OCI-LY7 (cell line): Measurements from ENCODE around the gene GADD45B. TPM values are rescaled to one million over a fixed set of nuclear protein-coding genes. Genes with fewer than 3 reads are reported as not detected.

Experiments
- BruUV-seq: library from RNA; stranded (reverse); fragments of 400-500 nt; replicated peaks from 2 replicates; lab custom pipeline; 2021; lab: Mats Ljungman, UMichigan
- CTCF ChIA-PET: fragments of 300-600 bp; sonication (Branson Sonifier 250); formaldehyde crosslinking; loops from one replicate; lab custom pipeline; 2022; ENCODE audit warnings: antibody characterized with exemption; ENCODE audit not compliant: unreplicated experiment; lab: Charles Lee
- POLR2A ChIA-PET: fragments of 300-600 bp; sonication (Branson Sonifier 250); formaldehyde crosslinking; loops from one replicate; lab custom pipeline; 2022; ENCODE audit warnings: antibody characterized with exemption; lab: Charles Lee
- DNase-seq: peaks from one replicate; pipeline ENCODE4 v3.0.0-alpha.2; 2015; ENCODE audit warnings: low spot score
- H2AFZ ChIP-seq: fragments of 200-600 bp; sonication (generic), shearing (Covaris generic); 2 replicates; pipeline ENCODE4 v1.6.1; 2014; ENCODE audit warnings: mild to moderate bottlenecking, antibody characterized with exemption, low read length, moderate library complexity
- H3K27ac ChIP-seq: fragments of 200-600 bp; sonication (generic); 2 replicates; pipeline ENCODE4 v1.5.1; 2014; ENCODE audit warnings: mixed run types, low read depth, mild to moderate bottlenecking, moderate library complexity, low read length, inconsistent platforms; ENCODE audit not compliant: poor library complexity, severe bottlenecking
- H3K36me3 ChIP-seq: fragments of 200-600 bp; sonication (generic); 2 replicates; pipeline ENCODE4 v1.6.1; 2014; ENCODE audit warnings: mild to moderate bottlenecking, antibody characterized with exemption, low read length, moderate library complexity, mixed read lengths; ENCODE audit not compliant: insufficient read depth
- H3K4me1 ChIP-seq: fragments of 200-600 bp; sonication (generic); 2 replicates; pipeline ENCODE4 v1.5.1; 2014; ENCODE audit warnings: mild to moderate bottlenecking, low read length; ENCODE audit not compliant: insufficient read depth, poor library complexity, severe bottlenecking
- H3K4me2 ChIP-seq: fragments of 200-600 bp; sonication (generic); 2 replicates; pipeline ENCODE4 v1.6.1; 2014; ENCODE audit warnings: mild to moderate bottlenecking, low read length
- H3K4me3 ChIP-seq: fragments of 200-600 bp; sonication (generic); 2 replicates; pipeline ENCODE4 v1.5.1; 2014; ENCODE audit warnings: mild to moderate bottlenecking, low read depth, low read length; ENCODE audit not compliant: poor library complexity, severe bottlenecking
- H3K79me2 ChIP-seq: fragments of 200-600 bp; sonication (generic); 2 replicates; pipeline ENCODE4 v1.6.1; 2016; ENCODE audit warnings: low read depth, mild to moderate bottlenecking, low read length, moderate library complexity, mixed read lengths; ENCODE audit not compliant: insufficient read depth
- H3K9me2 ChIP-seq: fragments of 200-600 bp; sonication (generic); 2 replicates; pipeline ENCODE4 v1.6.1; 2016; ENCODE audit warnings: mild to moderate bottlenecking, low read length, mixed read lengths; ENCODE audit not compliant: insufficient read depth
- H3K9me3 ChIP-seq: fragments of 200-600 bp; sonication (generic); 2 replicates; pipeline ENCODE4 v1.6.1; 2014; ENCODE audit warnings: mild to moderate bottlenecking, mixed run types, low read length, mixed read lengths
- H4K20me1 ChIP-seq: fragments of 200-600 bp; sonication (generic); 2 replicates; pipeline ENCODE4 v1.6.1; 2014; ENCODE audit warnings: mild to moderate bottlenecking, antibody characterized with exemption, low read length, moderate library complexity, mixed read lengths; ENCODE audit not compliant: insufficient read depth
- CTCF ChIP-seq: fragments of 200-600 bp; sonication (generic); conservative IDR thresholded peaks from 2 replicates; pipeline ENCODE4 v1.5.1; 2014; ENCODE audit warnings: mild to moderate bottlenecking, antibody characterized with exemption, low read length, moderate library complexity, mixed read lengths
- EZH2phosphoT487 ChIP-seq: fragments of 200-600 bp; sonication (generic); IDR thresholded peaks from 2 replicates; pipeline ENCODE4 v1.6.1; 2018; ENCODE audit warnings: low read depth, borderline replicate concordance, mild to moderate bottlenecking, mixed run types, antibody characterized with exemption, low read length, moderate library complexity, mixed read lengths
- intact Hi-C: fragments of 100-400 bp; cut with micrococcal nuclease; formaldehyde crosslinking; loops from one replicate; pipeline ENCODE4 v1.10.0; 2022; ENCODE audit not compliant: unreplicated experiment
- total RNA-seq, 2 experiments: library from RNA; depleted of rRNA in 1 of 2; stranded (reverse); fragments of >200 nt in 1 of 2; shearing (Covaris generic) in 1 of 2; gene quantifications; 2 replicates each; pipeline ENCODE4 v1.2.3, GENCODE V29; 2014 to 2022

The GADD45B gene
- total RNA-seq, 2 experiments from 2014 or later, result 40.5 to 98.4 TPM

- Histone ChIP-seq H3K9me2 (no peaks in the 10 kb centered on the region), H4K20me1 (no peaks in the 10 kb centered on the region), H3K79me2 (no peaks in the 10 kb centered on the region), H3K36me3 (no peaks in the 10 kb centered on the region), H3K27ac (no peak overlapping the region), H3K4me1 (peaks cover 11% of the 10 kb centered on the region), H3K4me2 (no peak overlapping the region), H2AFZ (no peak overlapping the region), H3K4me3 (no peak overlapping the region), H3K9me3 (no peaks in the 10 kb centered on the region)
- TF ChIP-seq CTCF, result no peak
- no peak for TF ChIP-seq EZH2phosphoT487
- CTCF ChIA-PET, result no interaction called here
- intact Hi-C loops, result no loop called here
- POLR2A ChIA-PET, result no interaction called here
- no peak for DNase-seq
- BruUV-seq, result no TSS peak
Measured at GRCh38 chr19:2509096-2509495, 33.2 kb downstream of the GADD45B start.

GRCh38 chr19:2511570-2511969, 35.6 kb downstream of the GADD45B start:
- no peaks in the 10 kb centered on the region for H3K9me2 ChIP-seq
- ChIA-PET POLR2A (interaction anchor here (0.6 kb wide), 1 partner anchor 428 kb away, joined by 3 read pairs; no protein-coding TSS in a partner anchor), CTCF (no interaction called here)
- H3K4me1 ChIP-seq, result peaks cover 11% of the 10 kb centered on the region
- no peak overlapping the region for H3K4me3 ChIP-seq
- H3K4me2 ChIP-seq, result no peak overlapping the region
- no TSS peak for BruUV-seq
- no peak for DNase-seq
- H3K79me2 ChIP-seq, result no peaks in the 10 kb centered on the region
- no peaks in the 10 kb centered on the region for H3K9me3 ChIP-seq
- no peaks in the 10 kb centered on the region for H4K20me1 ChIP-seq
- TF ChIP-seq CTCF, result no peak
- no peak for TF ChIP-seq EZH2phosphoT487
- no peak overlapping the region for H3K27ac ChIP-seq
- intact Hi-C loops, result no loop called here
- H2AFZ ChIP-seq, result no peak overlapping the region
- no peaks in the 10 kb centered on the region for H3K36me3 ChIP-seq

GRCh38 chr19:2511991-2512390, 36.1 kb downstream of the GADD45B start:
- POLR2A ChIA-PET, result interaction anchor here (0.6 kb wide), 1 partner anchor 428 kb away, joined by 3 read pairs; no protein-coding TSS in a partner anchor
- BruUV-seq, result no TSS peak
- no peaks in the 10 kb centered on the region for H3K9me3 ChIP-seq
- intact Hi-C loops, result no loop called here
- no peaks in the 10 kb centered on the region for H3K36me3 ChIP-seq
- H3K9me2 ChIP-seq, result no peaks in the 10 kb centered on the region
- H2AFZ ChIP-seq, result no peak overlapping the region
- DNase-seq, result no peak
- TF ChIP-seq CTCF (no peak), EZH2phosphoT487 (no peak)
- H3K79me2 ChIP-seq, result no peaks in the 10 kb centered on the region
- CTCF ChIA-PET, result no interaction called here
- no peak overlapping the region for H3K4me2 ChIP-seq
- H3K4me1 ChIP-seq, result peaks cover 10% of the 10 kb centered on the region
- H3K27ac ChIP-seq, result no peak overlapping the region
- no peaks in the 10 kb centered on the region for H4K20me1 ChIP-seq
- no peak overlapping the region for H3K4me3 ChIP-seq
